Coronary artery (tissue), 2 donors: ENCODE results near the gene CDH10.

Source experiments
- DNase-seq: peaks from one replicate; pipeline ENCODE4 v3.0.0-alpha.2; 2017; ENCODE audit warnings: low spot score
- H3K27ac ChIP-seq, 2 donors: fragments of 200-600 bp; sonication (generic); one replicate each; pipeline ENCODE4 v1.5.1; 2016 to 2019
- H3K4me3 ChIP-seq: fragments of 200-600 bp; sonication (generic); 2 replicates; pipeline ENCODE4 v1.5.1; 2016; ENCODE audit warnings: mild to moderate bottlenecking, moderate library complexity
- TF ChIP-seq, protein P1 (sequence below): fragments of 200-600 bp; sonication (generic); IDR thresholded peaks from one replicate; pipeline ENCODE4 v1.5.1; 2019; ENCODE audit warnings: antibody characterized with exemption

The CDH10 gene

GRCh38 chr5:24589566-24589965 lies 55.2 kb downstream of the CDH10 start:
- H3K4me3 ChIP-seq = no peak overlapping the region
- no peak overlapping the region for H3K27ac ChIP-seq
- no peak for DNase-seq
- TF ChIP-seq, protein P1, sequence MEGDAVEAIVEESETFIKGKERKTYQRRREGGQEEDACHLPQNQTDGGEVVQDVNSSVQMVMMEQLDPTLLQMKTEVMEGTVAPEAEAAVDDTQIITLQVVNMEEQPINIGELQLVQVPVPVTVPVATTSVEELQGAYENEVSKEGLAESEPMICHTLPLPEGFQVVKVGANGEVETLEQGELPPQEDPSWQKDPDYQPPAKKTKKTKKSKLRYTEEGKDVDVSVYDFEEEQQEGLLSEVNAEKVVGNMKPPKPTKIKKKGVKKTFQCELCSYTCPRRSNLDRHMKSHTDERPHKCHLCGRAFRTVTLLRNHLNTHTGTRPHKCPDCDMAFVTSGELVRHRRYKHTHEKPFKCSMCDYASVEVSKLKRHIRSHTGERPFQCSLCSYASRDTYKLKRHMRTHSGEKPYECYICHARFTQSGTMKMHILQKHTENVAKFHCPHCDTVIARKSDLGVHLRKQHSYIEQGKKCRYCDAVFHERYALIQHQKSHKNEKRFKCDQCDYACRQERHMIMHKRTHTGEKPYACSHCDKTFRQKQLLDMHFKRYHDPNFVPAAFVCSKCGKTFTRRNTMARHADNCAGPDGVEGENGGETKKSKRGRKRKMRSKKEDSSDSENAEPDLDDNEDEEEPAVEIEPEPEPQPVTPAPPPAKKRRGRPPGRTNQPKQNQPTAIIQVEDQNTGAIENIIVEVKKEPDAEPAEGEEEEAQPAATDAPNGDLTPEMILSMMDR = no peak

GRCh38 chr5:24585751-24586150 lies 59.0 kb downstream of the CDH10 start:
- no peak overlapping the region for H3K4me3 ChIP-seq
- no peak for DNase-seq
- TF ChIP-seq, protein P1 = no peak
- H3K27ac ChIP-seq = no peak overlapping the region

DNA sequence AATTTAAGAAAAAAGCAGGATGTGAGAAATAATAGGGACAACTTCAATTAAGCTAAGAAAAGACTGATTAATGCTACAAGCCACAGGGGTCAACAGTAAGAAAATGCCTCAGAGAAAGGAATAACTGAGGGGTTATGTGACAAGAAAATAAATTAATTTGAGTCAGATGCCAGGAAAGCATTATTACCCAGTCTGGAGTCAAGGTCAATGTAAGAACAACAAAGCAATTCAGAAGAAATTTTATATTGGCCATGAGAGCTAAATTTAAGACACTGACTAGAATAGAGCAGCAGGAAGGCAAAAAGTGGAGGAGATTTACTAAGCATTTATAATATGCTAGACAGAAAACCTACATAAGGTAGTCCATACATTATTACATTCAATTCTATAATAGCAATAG lies 73.5 kb downstream of the CDH10 start:
- no peak for DNase-seq
- TF ChIP-seq, protein P1 = no peak
- Histone ChIP-seq H3K4me3 (no peak overlapping the region), H3K27ac (no peak overlapping the region)

GRCh38 chr5:24566933-24567332 lies 77.8 kb downstream of the CDH10 start:
- DNase-seq = no peak
- Histone ChIP-seq H3K27ac (no peak overlapping the region), H3K4me3 (no peak overlapping the region)
- TF ChIP-seq, protein P1 = no peak

DNA sequence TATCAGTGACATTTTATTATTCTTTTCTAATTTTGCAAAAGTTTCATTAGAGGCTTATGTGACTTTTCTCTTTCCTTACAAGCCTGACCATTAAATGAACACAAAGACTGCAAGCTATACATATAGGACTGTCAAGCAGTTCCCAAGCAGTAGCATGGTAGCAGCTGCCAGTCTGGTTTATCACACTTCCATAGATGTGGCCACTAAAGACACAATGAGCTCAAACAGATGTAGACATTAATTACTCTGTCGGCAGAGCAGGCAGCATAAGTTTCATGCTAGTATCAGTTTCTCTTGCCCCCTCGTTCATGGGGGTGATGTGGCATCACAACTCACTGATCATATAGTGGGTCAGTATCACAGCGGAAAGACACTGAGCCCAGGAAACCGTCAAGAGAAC lies 89.5 kb downstream of the CDH10 start:
- H3K27ac ChIP-seq = no peak overlapping the region
- DNase-seq = no peak
- TF ChIP-seq, protein P1 = no peak
- no peak overlapping the region for H3K4me3 ChIP-seq

DNA sequence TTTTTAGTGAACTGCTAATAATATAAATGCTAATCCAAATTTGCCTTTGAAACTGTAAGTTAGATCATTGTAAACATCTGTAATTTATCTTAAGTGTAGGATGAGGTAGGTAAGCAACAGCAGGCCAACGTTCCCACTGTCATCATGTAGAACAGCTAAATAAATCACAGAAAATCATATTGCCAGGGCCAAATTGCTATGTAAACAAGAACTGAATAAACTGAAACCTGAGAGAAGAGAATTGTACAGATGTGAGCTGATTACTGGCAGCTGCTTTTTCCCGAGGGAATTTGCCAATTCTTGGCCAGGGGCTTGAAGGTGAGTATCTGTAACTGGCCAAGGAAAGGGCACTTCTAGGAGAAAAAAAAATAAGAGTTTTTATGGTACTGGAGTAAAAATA lies 97.6 kb downstream of the CDH10 start:
- no peak overlapping the region for H3K27ac ChIP-seq
- no peak overlapping the region for H3K4me3 ChIP-seq
- DNase-seq = no peak
- TF ChIP-seq, protein P1 = no peak

GRCh38 chr5:24539613-24540012 lies 105.2 kb downstream of the CDH10 start:
- no peak for DNase-seq
- TF ChIP-seq, protein P1 = no peak
- Histone ChIP-seq H3K4me3 (no peak overlapping the region), H3K27ac (no peak overlapping the region)
